Kidney tubule cell (primary cell): ENCODE data around the gene PNPLA6.
"Not testable (repeated sequence)": the region's sequence is repeated elsewhere in the genome, so short reads cannot be mapped to it uniquely, and the experiment has no call there.

ENCODE experiments used
- DNase-seq: peaks from one replicate; pipeline ENCODE4 v3.0.0-alpha.2; 2018; ENCODE audit warnings: low spot score

Gene PNPLA6

GRCh38 chr19:7533281-7533885, 2.1 kb upstream of the PNPLA6 start:
- no peak for DNase-seq

DNA sequence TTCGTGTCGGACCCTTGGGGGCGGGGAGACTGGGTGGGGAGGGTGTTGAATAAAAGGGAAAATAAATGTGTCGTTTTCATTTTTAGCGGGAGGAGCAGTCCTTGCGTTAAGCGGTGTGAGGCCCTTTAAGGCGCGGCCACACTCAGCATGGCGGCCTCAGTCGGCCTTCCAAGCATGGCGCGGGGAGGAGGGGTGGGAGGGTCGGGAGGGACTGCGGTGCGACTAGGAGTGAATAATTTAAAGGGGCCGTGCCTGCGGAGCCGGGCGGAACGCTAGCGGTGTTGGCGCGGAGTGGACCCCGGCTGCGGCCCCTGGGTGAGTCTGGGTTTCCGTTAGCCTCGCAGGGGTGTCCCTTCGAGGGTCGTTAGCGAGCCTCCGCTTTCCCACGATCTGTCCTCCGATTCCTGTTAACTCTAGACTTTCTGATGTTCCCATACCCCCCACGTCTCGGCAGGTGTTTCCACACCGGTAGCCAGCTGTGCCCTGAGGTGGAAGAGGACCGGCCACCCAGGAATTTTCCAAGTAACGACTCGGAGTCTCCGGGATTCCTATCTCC, 1.5 kb upstream of the PNPLA6 start:
- DNase-seq = peak; percentile 83

- DNase-seq = peak; percentile 50
These were observed 928 bp upstream of the PNPLA6 start for GRCh38 chr19:7534531-7535046.

DNA sequence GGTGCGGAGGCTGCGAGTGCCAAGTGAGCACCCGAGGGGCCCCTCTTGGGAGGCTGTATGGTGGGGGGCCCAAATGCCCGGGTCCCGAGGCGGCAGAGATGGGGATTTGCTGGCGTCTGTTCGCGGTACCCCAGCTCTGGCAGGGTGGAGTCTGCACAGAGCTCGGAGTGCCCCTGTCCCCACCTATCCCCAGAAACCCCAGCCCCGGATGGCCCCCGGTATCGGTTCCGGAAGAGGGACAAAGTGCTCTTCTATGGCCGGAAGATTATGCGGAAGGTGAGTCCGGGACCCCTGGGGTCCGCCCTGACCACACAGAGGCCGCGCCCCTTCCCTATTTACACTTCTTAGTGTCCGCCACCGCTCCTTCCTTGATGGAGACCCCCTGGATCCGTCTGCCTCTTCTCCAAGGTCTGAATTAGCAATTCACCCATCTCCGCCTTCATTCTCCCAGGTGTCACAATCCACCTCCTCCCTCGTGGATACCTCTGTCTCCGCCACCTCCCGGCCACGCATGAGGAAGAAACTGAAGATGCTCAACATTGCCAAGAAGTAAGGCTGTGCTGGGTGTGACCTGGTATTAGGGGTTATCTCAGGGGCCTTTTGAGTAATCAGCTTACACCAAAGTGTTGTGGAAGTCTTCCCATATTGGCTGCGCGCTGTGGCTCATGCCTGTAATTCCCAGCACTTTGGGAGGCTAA, 630 bp downstream of the PNPLA6 start:
- no peak for DNase-seq

DNA sequence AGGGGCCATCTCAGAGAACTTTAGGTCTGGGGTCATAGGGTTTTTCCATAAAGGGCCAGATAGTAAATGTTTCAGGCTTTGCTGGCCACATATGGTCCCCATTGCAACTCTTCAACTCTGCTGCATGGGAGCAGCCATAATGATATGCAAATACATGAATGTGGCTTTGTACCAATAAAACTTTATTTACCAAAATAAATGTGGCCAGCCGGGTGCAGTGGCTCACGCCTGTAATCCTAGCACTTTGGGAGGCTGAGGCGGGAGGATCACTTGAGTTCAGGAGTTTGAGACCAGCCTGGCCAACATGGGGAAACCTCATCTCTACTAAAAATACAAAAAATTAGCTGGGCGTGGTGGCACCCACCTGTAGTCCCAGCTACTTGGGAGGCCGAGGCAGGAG, 3.5 kb downstream of the PNPLA6 start:
- not testable (repeated sequence) for DNase-seq

DNA sequence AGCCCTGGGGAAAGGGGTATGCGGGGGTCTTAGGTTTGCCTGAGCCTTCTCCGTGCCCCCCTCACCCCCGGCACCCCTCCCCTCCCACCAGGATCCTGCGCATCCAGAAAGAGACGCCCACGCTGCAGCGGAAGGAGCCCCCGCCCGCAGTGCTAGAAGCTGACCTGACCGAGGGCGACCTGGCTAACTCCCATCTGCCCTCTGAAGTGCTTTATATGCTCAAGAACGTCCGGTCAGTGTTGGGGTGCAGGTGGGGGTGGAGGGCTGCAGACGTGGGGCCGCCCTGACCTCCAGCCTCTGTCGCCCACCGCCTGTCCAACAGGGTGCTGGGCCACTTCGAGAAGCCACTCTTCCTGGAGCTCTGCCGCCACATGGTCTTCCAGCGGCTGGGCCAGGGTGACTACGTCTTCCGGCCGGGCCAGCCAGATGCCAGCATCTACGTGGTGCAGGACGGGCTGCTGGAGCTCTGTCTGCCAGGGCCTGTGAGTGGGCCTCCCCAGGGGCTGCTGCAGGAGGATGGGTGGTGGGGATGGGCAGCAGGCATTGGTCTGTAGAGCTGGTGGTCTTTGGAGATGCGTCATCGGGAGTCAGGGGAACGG, 4.4 kb downstream of the PNPLA6 start:
- DNase-seq = no peak

- DNase-seq = peak; percentile 34
These were observed 5.4 kb downstream of the PNPLA6 start for GRCh38 chr19:7540761-7541474.

GRCh38 chr19:7541475-7541824, 5.9 kb downstream of the PNPLA6 start:
- no peak for DNase-seq

GRCh38 chr19:7541828-7542443, 6.4 kb downstream of the PNPLA6 start:
- DNase-seq = no peak

- no peak for DNase-seq
These were observed 7.2 kb downstream of the PNPLA6 start for GRCh38 chr19:7542556-7543348.

DNA sequence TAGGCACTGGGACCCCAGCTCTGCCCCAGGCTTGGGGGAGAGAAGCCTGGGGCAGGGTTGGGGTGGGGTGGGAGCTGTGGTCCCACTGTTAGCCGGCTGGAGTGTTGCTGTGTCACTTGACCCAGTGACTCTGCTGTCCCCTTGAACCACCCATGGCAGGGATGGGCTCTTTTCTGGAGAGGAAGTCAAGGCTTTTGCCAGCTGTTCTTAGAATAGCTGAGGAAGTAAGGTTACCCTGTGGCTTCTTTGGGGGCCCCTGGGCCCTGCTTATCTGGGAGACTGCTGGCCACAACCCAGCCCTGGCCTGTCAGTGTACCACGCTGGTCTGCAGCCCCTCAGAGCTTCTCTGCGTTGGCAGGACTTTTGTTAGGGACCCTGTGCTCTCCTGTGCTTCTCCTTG, 9.1 kb downstream of the PNPLA6 start:
- DNase-seq = no peak

GRCh38 chr19:7545300-7545699, 9.8 kb downstream of the PNPLA6 start:
- no peak for DNase-seq

DNA sequence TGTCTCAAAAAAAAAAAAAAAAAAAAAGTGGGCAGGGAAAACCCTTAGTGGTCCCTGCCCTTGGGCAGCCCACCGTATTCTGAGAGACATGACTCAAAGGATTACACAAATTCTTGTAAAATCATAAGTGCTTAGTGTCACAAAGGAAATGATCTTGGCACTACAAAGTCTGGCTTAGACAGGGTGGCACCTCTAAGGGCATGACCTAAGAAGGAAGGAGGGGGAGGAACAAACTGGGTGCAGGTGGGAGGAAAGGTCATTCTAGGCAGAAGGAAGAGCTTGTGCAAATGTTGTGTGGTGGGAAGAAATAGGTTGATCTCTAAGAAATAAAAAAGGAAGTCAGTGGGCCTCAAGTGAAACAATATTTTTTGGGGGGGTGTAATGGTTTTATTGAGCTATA, 10.4 kb downstream of the PNPLA6 start:
- DNase-seq = no peak

- no peak for DNase-seq
These were observed 11.6 kb downstream of the PNPLA6 start for GRCh38 chr19:7547159-7547558.

- DNase-seq = no peak
These were observed 14.1 kb downstream of the PNPLA6 start for GRCh38 chr19:7549429-7550148.

DNA sequence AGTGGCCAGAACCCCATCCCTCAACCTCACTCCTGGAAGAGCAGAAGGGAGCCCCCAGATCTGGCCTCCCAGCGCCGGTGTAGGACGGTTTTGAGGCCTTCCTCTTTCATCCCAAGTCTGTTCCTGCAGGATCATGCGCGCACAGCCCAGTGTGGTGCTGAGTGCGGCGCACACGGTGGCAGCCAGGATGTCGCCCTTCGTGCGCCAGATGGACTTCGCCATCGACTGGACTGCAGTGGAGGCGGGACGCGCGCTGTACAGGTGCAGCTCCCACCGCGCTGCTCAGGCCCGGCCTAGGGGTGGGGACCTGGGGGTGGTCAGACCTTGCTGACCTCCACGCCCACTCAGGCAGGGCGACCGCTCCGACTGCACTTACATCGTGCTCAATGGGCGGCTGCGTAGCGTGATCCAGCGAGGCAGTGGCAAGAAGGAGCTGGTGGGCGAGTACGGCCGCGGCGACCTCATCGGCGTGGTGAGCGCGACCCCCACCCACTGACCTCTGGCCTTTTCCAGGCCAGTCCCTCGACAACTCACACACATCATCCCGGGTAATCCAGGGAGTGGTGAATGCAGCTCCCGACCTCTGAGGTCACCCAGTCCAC, 14.8 kb downstream of the PNPLA6 start:
- no peak for DNase-seq

DNA sequence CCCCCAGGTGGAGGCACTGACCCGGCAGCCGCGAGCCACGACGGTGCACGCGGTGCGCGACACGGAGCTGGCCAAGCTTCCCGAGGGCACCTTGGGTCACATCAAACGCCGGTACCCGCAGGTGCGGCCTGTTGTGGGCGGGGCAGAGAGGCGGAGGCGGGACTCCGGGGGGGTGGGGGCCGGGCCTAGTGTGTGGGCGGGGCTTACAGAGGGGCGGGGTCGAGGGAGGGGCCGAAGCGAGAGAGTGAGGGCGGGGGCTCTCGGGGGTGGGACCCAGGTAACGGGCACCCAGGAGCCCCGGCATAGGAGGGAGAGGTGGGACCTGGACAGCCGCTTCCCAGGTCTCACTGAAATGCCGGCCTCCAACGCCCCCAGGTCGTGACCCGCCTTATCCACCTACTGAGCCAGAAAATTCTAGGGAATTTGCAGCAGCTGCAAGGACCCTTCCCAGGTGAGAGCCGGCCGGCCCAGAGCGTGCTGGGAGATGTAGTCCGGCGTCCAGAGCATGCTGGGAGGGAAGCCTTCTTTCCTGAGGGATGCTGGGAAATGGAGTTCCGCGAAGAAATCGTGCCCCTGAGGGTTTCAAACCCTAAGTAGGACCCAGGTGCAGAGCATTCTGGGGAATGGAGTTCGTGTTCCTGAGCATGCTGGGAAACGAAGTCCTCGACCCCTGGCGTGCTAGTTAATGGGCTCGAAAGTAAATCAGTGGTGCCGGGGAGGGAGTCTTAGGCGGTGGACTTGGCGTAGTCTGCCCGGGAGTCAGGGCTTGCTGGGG, 15.7 kb downstream of the PNPLA6 start:
- peak; percentile 49 for DNase-seq

DNA sequence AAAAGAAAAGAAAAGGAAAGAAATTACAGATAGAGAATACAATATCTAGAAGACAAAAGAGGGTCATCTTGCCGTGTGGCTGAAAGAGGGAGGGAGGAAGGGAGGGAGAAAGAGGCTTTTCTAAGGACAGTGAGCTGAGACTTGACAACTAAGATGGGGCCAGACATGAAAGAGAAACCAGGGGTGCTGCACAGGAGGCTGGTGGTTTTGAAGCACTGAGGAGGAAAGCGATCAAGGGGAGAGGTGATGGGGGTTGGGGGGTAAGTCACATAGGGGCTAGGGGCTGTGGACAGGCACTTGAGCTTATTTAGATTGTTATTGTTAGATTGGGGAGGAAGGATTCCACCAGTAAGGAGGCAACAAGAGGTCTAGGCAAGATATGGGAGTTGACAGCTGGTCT, 17.3 kb downstream of the PNPLA6 start:
- DNase-seq = no peak

GRCh38 chr19:7554565-7554964, 19.0 kb downstream of the PNPLA6 start:
- no peak for DNase-seq
